HG03457 (cell line): Measurements from ENCODE around the gene GARIN1A.

Experiments used
- ATAC-seq: cut with Tn5 transposase; IDR thresholded peaks from one replicate; pipeline ENCODE4 v1.9.1; 2021; ENCODE audit warnings: moderate number of reproducible peaks; ENCODE audit not compliant: unreplicated experiment

GARIN1A gene

GRCh38 chr7:128714701-128715495, 42.8 kb downstream of the GARIN1A start:
- no peak for ATAC-seq

DNA sequence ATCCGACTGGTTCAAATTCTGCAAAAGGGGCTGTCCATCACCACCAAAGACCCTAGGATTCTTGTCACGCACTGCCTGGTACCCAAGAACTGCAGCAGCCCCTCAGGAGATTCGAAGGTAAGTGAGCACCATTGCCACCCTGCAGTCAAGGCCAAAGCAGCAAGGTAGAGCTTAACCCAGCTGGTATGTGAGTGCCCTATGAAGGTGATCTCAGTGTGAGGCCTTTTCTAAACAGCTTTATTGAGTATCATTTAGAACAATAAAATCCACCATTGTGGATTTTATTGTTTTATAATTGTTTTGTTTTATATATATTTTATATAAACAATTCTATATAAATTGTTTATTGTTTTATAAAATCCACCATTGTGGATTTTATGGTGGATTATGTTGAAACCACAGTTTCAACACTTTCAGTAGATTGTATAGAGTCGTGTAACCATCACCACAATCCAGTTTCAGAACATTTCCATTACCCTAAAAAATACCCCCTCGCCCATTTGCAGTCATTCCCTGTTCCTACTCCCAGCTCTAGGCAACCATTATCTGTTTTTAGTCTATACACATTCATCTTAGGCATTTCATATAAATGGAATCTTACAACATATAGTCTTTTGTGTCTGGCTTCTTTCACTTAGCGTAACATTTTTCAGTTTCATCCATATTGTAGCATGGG, 47.0 kb downstream of the GARIN1A start:
- ATAC-seq = no peak

- ATAC-seq = no peak
These were observed 49.3 kb downstream of the GARIN1A start for GRCh38 chr7:128721376-128721775.
